Osteocyte (in vitro differentiated cells): ENCODE data around the gene USP28. TPM values are rescaled to one million over a fixed set of nuclear protein-coding genes. Genes with fewer than 3 reads are reported as not detected.

Experiments
- DNase-seq: peaks from one replicate; pipeline ENCODE4 v3.0.0; 2021; ENCODE audit warnings: mixed read lengths; ENCODE audit not compliant: unreplicated experiment; ENCODE audit errors: extremely low spot score
- H3K27ac Mint-ChIP-seq: one replicate; pipeline ENCODE4 v1.8.0; 2021; ENCODE audit warnings: mild to moderate bottlenecking, mixed read lengths; ENCODE audit not compliant: unreplicated experiment
- H3K27me3 Mint-ChIP-seq: one replicate; pipeline ENCODE4 v1.8.0; 2021; ENCODE audit warnings: mixed read lengths; ENCODE audit not compliant: unreplicated experiment
- H3K36me3 Mint-ChIP-seq: one replicate; pipeline ENCODE4 v1.8.0; 2021; ENCODE audit warnings: mixed read lengths; ENCODE audit not compliant: unreplicated experiment
- H3K4me1 Mint-ChIP-seq: one replicate; pipeline ENCODE4 v1.8.0; 2021; ENCODE audit warnings: mixed read lengths; ENCODE audit not compliant: unreplicated experiment
- H3K4me3 Mint-ChIP-seq: one replicate; pipeline ENCODE4 v1.8.0; 2021; ENCODE audit warnings: mild to moderate bottlenecking, moderate library complexity, mixed read lengths; ENCODE audit not compliant: unreplicated experiment
- H3K9me3 Mint-ChIP-seq: one replicate; pipeline ENCODE4 v1.8.0; 2021; ENCODE audit warnings: mixed read lengths; ENCODE audit not compliant: unreplicated experiment
- CTCF ChIP-seq: fragments of 200-600 bp; sonication (generic); IDR thresholded peaks from 2 replicates; pipeline ENCODE4 v1.5.0; 2021; ENCODE audit warnings: antibody characterized with exemption, mild to moderate bottlenecking, moderate library complexity
- total RNA-seq: library from RNA; stranded (reverse); gene quantifications from 2 replicates; pipeline ENCODE4 v1.2.1, GENCODE V29; 2021

USP28 gene
- total RNA-seq, 1 donor from 2014 or later = 37.2 TPM

- Mint-ChIP-seq H3K9me3 (no peaks in the 10 kb centered on the region), H3K27me3 (peaks cover 35% of the 10 kb centered on the region), H3K27ac (no peak overlapping the region), H3K36me3 (no peaks in the 10 kb centered on the region), H3K4me3 (no peak overlapping the region), H3K4me1 (no peaks in the 10 kb centered on the region)
- TF ChIP-seq CTCF = peak; percentile 81
- no peak for DNase-seq
Measured at GRCh38 chr11:113896156-113896879, 20.9 kb upstream of the USP28 start.

- DNase-seq = no peak
- Mint-ChIP-seq H3K4me1 (no peaks in the 10 kb centered on the region), H3K4me3 (no peak overlapping the region), H3K27ac (no peak overlapping the region), H3K9me3 (no peaks in the 10 kb centered on the region), H3K27me3 (peaks cover 27% of the 10 kb centered on the region), H3K36me3 (no peaks in the 10 kb centered on the region)
- TF ChIP-seq CTCF = no peak
Measured at GRCh38 chr11:113895367-113896155, 20.2 kb upstream of the USP28 start.

DNA sequence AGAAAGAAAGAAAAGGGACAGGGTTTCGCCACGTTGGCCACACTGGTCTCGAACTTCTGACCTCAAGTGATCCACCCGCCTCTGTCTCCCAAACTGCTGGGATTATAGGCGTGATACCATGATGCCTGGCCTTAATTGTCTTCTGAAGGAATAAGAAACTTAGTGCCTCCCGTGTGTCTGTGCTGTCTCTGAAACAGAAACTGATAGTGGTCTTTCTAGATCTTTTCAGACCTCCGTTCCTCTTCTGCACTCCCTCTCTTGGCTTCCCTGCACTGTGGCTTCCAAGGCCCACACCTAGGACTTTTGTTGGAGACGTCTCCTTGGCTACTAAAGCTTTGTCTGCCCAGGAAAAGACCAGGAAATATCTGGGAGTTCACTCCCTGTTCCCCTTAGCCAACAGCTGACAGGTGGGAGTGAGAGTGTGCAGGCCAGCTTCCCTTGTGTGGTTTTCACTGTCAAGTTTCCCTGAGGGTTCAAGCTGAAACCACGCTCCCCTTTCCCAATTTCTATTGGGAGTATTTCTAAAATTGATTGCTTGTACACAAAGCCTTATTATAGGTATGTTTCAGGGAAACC is 19.1 kb upstream of the USP28 start:
- Mint-ChIP-seq H3K9me3 (no peaks in the 10 kb centered on the region), H3K4me3 (no peak overlapping the region), H3K36me3 (no peaks in the 10 kb centered on the region), H3K27ac (no peak overlapping the region), H3K27me3 (peaks cover 22% of the 10 kb centered on the region), H3K4me1 (no peaks in the 10 kb centered on the region)
- no peak for TF ChIP-seq CTCF
- no peak for DNase-seq

DNA sequence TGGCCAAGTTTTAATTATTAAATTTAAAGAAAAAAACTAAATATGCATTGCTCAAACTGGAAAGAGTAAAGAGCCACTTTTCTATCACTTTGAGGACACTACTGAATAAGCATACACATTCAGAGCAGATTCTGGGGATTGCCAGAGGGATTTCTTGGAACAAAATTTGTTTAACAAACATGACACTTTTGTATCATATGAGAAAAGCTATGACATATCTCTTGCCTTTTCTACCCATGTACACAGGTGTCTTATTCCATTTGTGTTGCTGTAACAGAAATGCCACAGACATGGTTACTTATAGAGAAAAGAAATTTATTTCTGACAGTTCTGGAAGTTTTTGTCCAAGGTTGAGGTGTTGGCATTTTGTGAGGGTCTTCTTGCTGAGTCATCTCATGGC is 13.5 kb upstream of the USP28 start:
- Mint-ChIP-seq H3K36me3 (no peaks in the 10 kb centered on the region), H3K27me3 (peaks cover 2% of the 10 kb centered on the region), H3K9me3 (no peaks in the 10 kb centered on the region), H3K4me1 (peaks cover 4% of the 10 kb centered on the region), H3K4me3 (no peak overlapping the region), H3K27ac (no peak overlapping the region)
- no peak for TF ChIP-seq CTCF
- DNase-seq = no peak

DNA sequence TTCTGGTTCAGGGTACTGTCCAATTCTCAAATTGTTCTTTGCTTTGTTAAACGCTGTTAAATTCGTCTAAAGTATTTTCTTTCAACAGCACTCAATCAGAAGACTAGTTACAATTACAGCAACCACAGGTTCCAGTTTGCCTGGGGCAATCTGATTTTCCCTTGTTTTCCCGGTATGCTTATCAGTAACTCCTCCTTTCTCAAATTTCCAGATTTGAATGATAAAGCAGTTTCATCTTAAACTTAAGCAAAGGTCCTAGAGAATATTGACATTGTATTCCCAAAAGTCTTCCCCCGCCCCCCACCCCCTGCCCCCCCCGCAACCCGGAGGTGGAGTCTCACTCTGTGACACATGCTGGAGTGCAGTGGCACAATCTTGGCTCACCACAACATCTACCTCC is 10.5 kb upstream of the USP28 start:
- peaks cover 9% of the 10 kb centered on the region for H3K4me1 Mint-ChIP-seq
- H3K4me3 Mint-ChIP-seq = no peak overlapping the region

More for the DNA sequence above, 10.5 kb upstream of the USP28 start:
- no peaks in the 10 kb centered on the region for H3K9me3 Mint-ChIP-seq
- no peak for TF ChIP-seq CTCF
- H3K36me3 Mint-ChIP-seq = no peaks in the 10 kb centered on the region
- DNase-seq = no peak
- peaks cover 2% of the 10 kb centered on the region for H3K27me3 Mint-ChIP-seq
- no peak overlapping the region for H3K27ac Mint-ChIP-seq
